HEK293T (cell line): Measurements from ENCODE around the gene PLEK.

Source experiments
- HDGF ChIP-seq: fragments of 450-650 bp; IDR thresholded peaks from 2 replicates; pipeline ENCODE4 v1.6.1; 2017; ENCODE audit warnings: antibody characterized with exemption, borderline replicate concordance
- LEF1 ChIP-seq: fragments of 450-650 bp; IDR thresholded peaks from 2 replicates; pipeline ENCODE4 v1.6.1; 2017; ENCODE audit warnings: mild to moderate bottlenecking, borderline replicate concordance

- TF ChIP-seq LEF1 (no peak), HDGF (no peak)
These were observed at the start of gene PLEK for GRCh38 chr2:68365087-68365486.
